SK-N-SH (cell line): ENCODE measurements around the gene SLC9A7. TPM values are rescaled to one million over a fixed set of nuclear protein-coding genes. Genes with fewer than 3 reads are reported as not detected.

ENCODE experiments used
- CTCF ChIA-PET: fragments of 300-600, 350-600 bp; formaldehyde crosslinking; extraction: SDS; loops from one replicate; lab custom pipeline; 2021; lab: Yijun Ruan, JAX
- POLR2A ChIA-PET: fragments of 350-600 bp; sonication (Branson Sonifier 250); formaldehyde crosslinking; extraction: SDS; loops from one replicate; lab custom pipeline; 2020; ENCODE audit warnings: antibody characterized with exemption, inconsistent platforms; lab: Yijun Ruan, JAX
- DNase-seq: peaks from one replicate; pipeline ENCODE4 v3.0.0; 2012
- H2AFZ ChIP-seq: fragments of 200-600 bp; sonication (generic); 2 replicates; pipeline ENCODE4 v1.8.1; 2016; ENCODE audit warnings: antibody characterized with exemption, mild to moderate bottlenecking, low read depth
- H3F3A ChIP-seq: fragments of 200-600 bp; sonication (generic); replicated peaks from 2 replicates; pipeline ENCODE3; 2016; ENCODE audit warnings: antibody characterized with exemption, mild to moderate bottlenecking; ENCODE audit not compliant: insufficient read depth
- H3K27ac ChIP-seq, 2 experiments: fragments of 200-500 bp in 1 of 2; fragments of 200-600 bp in 1 of 2; sonication (Bioruptor generic) in 1 of 2; sonication (generic), shearing (Covaris generic) in 1 of 2; 2 replicates each; pipeline versions ENCODE4 v1.5.1 to v1.6.1; 2014 to 2016; ENCODE audit warnings: low read depth in 2 of 2, inconsistent platforms in 1 of 2, low read length in 1 of 2, mild to moderate bottlenecking in 1 of 2, mixed read lengths in 1 of 2
- H3K27me3 ChIP-seq: fragments of 200-600 bp; sonication (generic), shearing (Covaris generic); 2 replicates; pipeline ENCODE4 v1.6.1; 2016; ENCODE audit warnings: mixed run types; ENCODE audit not compliant: insufficient read depth
- H3K36me3 ChIP-seq, 2 experiments: fragments of 200-500 bp in 1 of 2; fragments of 200-600 bp in 1 of 2; sonication (Bioruptor generic) in 1 of 2; sonication (generic) in 1 of 2; replicated peaks in 1 of 2; 2 replicates each; pipeline versions ENCODE3 to v1.5.1; 2014 to 2016; ENCODE audit warnings: low read length in 1 of 2, mild to moderate bottlenecking in 1 of 2; ENCODE audit not compliant: insufficient read depth in 2 of 2, control insufficient read depth in 1 of 2
- H3K4me1 ChIP-seq, 2 experiments: fragments of 200-500 bp in 1 of 2; fragments of 200-600 bp in 1 of 2; sonication (Bioruptor generic) in 1 of 2; sonication (generic), shearing (Covaris generic) in 1 of 2; 2 replicates each; pipeline versions ENCODE4 v1.5.1 to v1.6.1; 2014 to 2016; ENCODE audit warnings: low read depth in 1 of 2, low read length in 1 of 2, mixed run types in 1 of 2; ENCODE audit not compliant: insufficient read depth in 2 of 2, control insufficient read depth in 1 of 2
- H3K4me2 ChIP-seq: fragments of 200-600 bp; sonication (generic), shearing (Covaris generic); 2 replicates; pipeline ENCODE4 v1.6.1; 2017; ENCODE audit warnings: mixed run types
- H3K4me3 ChIP-seq, 2 experiments: fragments of 200-500 bp in 1 of 2; fragments of 200-600 bp in 1 of 2; sonication (Bioruptor generic) in 1 of 2; sonication (generic), shearing (Covaris generic) in 1 of 2; 2 replicates each; pipeline versions ENCODE4 v1.5.1 to v1.8.1; 2014 to 2016; ENCODE audit warnings: low read depth in 2 of 2, inconsistent platforms in 1 of 2, low read length in 1 of 2, mild to moderate bottlenecking in 1 of 2, mixed read lengths in 1 of 2, moderate library complexity in 1 of 2
- H3K79me2 ChIP-seq: fragments of 200-600 bp; sonication (generic); 2 replicates; pipeline ENCODE4 v1.8.1; 2017; ENCODE audit warnings: mild to moderate bottlenecking; ENCODE audit not compliant: insufficient read depth
- H3K9ac ChIP-seq: fragments of 200-600 bp; sonication (generic); 2 replicates; pipeline ENCODE4 v1.6.1; 2017; ENCODE audit warnings: mixed run types
- H3K9me2 ChIP-seq: fragments of 200-600 bp; sonication (generic); 2 replicates; pipeline ENCODE4 v1.6.1; 2017; ENCODE audit warnings: mixed run types
- H3K9me3 ChIP-seq: fragments of 200-600 bp; sonication (generic); 2 replicates; pipeline ENCODE4 v1.6.1; 2017; ENCODE audit warnings: mixed run types, mild to moderate bottlenecking, moderate library complexity
- H4K20me1 ChIP-seq: fragments of 200-600 bp; sonication (generic); 2 replicates; pipeline ENCODE4 v1.6.1; 2017; ENCODE audit warnings: mild to moderate bottlenecking, mixed run types; ENCODE audit not compliant: insufficient read depth
- CHD2 ChIP-seq: fragments of 150-350 bp; IDR thresholded peaks from 2 replicates; pipeline ENCODE4 v1.6.1; 2018; ENCODE audit warnings: low read length; ENCODE audit not compliant: partially characterized antibody
- ELF1 ChIP-seq: IDR thresholded peaks from 2 replicates; pipeline ENCODE4 v1.4.0; 2012
- EP300 ChIP-seq, 2 experiments: IDR thresholded peaks; 2 replicates each; pipeline versions ENCODE4 v1.4.0 to v1.6.1; 2012; ENCODE audit warnings: borderline replicate concordance in 1 of 2, low read depth in 1 of 2, low read length in 1 of 2
- EZH2phosphoT487 ChIP-seq: fragments of 200-600 bp; sonication (generic); IDR thresholded peaks from 2 replicates; pipeline ENCODE4 v1.6.1; 2017; ENCODE audit warnings: low read depth, mixed run types, mild to moderate bottlenecking, antibody characterized with exemption, moderate library complexity, borderline replicate concordance
- FOSL2 ChIP-seq: IDR thresholded peaks from 2 replicates; pipeline ENCODE4 v1.4.0; 2012; ENCODE audit warnings: low read depth, mild to moderate bottlenecking, moderate library complexity, borderline replicate concordance
- GABPA ChIP-seq: IDR thresholded peaks from 2 replicates; pipeline ENCODE4 v1.4.0; 2012; ENCODE audit warnings: low read depth, mild to moderate bottlenecking
- NFIC ChIP-seq: IDR thresholded peaks from 2 replicates; pipeline ENCODE4 v1.4.0; 2012; ENCODE audit warnings: borderline replicate concordance
- NRF1 ChIP-seq: IDR thresholded peaks from 2 replicates; pipeline ENCODE4 v1.6.1; 2012; ENCODE audit warnings: low read depth, mild to moderate bottlenecking, low read length
- PBX3 ChIP-seq: IDR thresholded peaks from 2 replicates; pipeline ENCODE4; 2012
- RAD21 ChIP-seq: IDR thresholded peaks from 2 replicates; pipeline ENCODE4 v1.6.1; 2012; ENCODE audit warnings: mild to moderate bottlenecking, low read length
- SIN3A ChIP-seq: IDR thresholded peaks from 2 replicates; pipeline ENCODE4 v1.6.1; 2012; ENCODE audit warnings: low read depth, mild to moderate bottlenecking, low read length, moderate library complexity, borderline replicate concordance
- SMC3 ChIP-seq: IDR thresholded peaks from 2 replicates; pipeline ENCODE4 v1.6.1; 2012; ENCODE audit warnings: low read depth, low read length, improper control_type of control experiment
- TAF1 ChIP-seq: IDR thresholded peaks from 2 replicates; pipeline ENCODE4 v1.6.1; 2012; ENCODE audit warnings: low read depth, mild to moderate bottlenecking, low read length, moderate library complexity, borderline replicate concordance
- TEAD4 ChIP-seq: IDR thresholded peaks from 2 replicates; pipeline ENCODE4 v1.4.0; 2012; ENCODE audit warnings: mild to moderate bottlenecking, borderline replicate concordance; ENCODE audit not compliant: insufficient read depth
- USF1 ChIP-seq: IDR thresholded peaks from 2 replicates; pipeline ENCODE4 v1.4.0; 2012; ENCODE audit warnings: low read depth, borderline replicate concordance
- USF2 ChIP-seq: fragments of 150-350 bp; IDR thresholded peaks from 2 replicates; pipeline ENCODE4 v1.6.1; 2017; ENCODE audit warnings: antibody characterized with exemption, low read length, low read depth, borderline replicate concordance
- WGBS: methylation state at CpG from one replicate; pipeline ENCODE4 v1.1.6; 2017; ENCODE audit warnings: low lambda C conversion rate; 5-methylcytosine and 5-hydroxymethylcytosine counted together
- polyA plus RNA-seq, 3 experiments: library from polyadenylated mRNA; depleted of rRNA; stranded (reverse); fragments of >200 nt; gene quantifications; 2 replicates each; pipeline ENCODE4 v1.2.3, GENCODE V29; 2012
- TF ChIP-seq, protein P1 (sequence below): fragments of 200-600 bp; sonication (generic); IDR thresholded peaks from 2 replicates; pipeline ENCODE4 v1.6.1; 2017; ENCODE audit warnings: antibody characterized with exemption, mild to moderate bottlenecking, moderate library complexity

SLC9A7 gene
- polyA plus RNA-seq, 1 of the 3 experiments (the other 2 are of a cell fraction): 10.5 TPM

GRCh38 chrX:46796574-46797191 lies 37.8 kb upstream of the SLC9A7 start:
- Histone ChIP-seq H3K9me3 (no peaks in the 10 kb centered on the region), H3K4me3 (no peak overlapping the region), H3K4me2 (no peak overlapping the region), H3F3A (peaks cover 17% of the 10 kb centered on the region), H3K27me3 (no peaks in the 10 kb centered on the region), H3K9ac (no peak overlapping the region), H3K4me1 (peaks cover 0 to 14% of the 10 kb centered on the region in 2 experiments; a peak in 2 of 4 replicates), H3K79me2 (no peaks in the 10 kb centered on the region), H4K20me1 (no peaks in the 10 kb centered on the region), H2AFZ (no peak overlapping the region), H3K9me2 (no peaks in the 10 kb centered on the region), H3K27ac (no peak overlapping the region), H3K36me3 (no peaks in the 10 kb centered on the region)
- ChIA-PET POLR2A (no interaction called here), CTCF (interaction anchor here (0.5 to 2.9 kb wide), 28 partner anchors 9 to 242 kb away, joined by 3 to 26 read pairs (median 4); partner anchors contain the start of gene SLC9A7)
- DNase-seq: peak; percentile 60
- TF ChIP-seq EZH2phosphoT487 (no peak), RAD21 (peak; percentile 88), NRF1 (peak; percentile 4; the same call in 1 of the 2 replicates), CHD2 (no peak), SMC3 (peak; percentile 96)
- TF ChIP-seq, protein P1, sequence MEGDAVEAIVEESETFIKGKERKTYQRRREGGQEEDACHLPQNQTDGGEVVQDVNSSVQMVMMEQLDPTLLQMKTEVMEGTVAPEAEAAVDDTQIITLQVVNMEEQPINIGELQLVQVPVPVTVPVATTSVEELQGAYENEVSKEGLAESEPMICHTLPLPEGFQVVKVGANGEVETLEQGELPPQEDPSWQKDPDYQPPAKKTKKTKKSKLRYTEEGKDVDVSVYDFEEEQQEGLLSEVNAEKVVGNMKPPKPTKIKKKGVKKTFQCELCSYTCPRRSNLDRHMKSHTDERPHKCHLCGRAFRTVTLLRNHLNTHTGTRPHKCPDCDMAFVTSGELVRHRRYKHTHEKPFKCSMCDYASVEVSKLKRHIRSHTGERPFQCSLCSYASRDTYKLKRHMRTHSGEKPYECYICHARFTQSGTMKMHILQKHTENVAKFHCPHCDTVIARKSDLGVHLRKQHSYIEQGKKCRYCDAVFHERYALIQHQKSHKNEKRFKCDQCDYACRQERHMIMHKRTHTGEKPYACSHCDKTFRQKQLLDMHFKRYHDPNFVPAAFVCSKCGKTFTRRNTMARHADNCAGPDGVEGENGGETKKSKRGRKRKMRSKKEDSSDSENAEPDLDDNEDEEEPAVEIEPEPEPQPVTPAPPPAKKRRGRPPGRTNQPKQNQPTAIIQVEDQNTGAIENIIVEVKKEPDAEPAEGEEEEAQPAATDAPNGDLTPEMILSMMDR: peak; percentile 94
- 10% methylated on average over 5 of the region's 8 CpGs for WGBS

- Histone ChIP-seq H3F3A (peaks cover 27% of the 10 kb centered on the region), H3K9me2 (no peaks in the 10 kb centered on the region), H3K4me1 (peaks cover 0 to 22% of the 10 kb centered on the region in 2 experiments; a peak in 2 of 4 replicates), H2AFZ (peak overlapping the region; percentile 23; the same call in 1 of the 2 replicates), H3K4me3 (no peak overlapping the region), H3K9ac (peak overlapping the region; percentile 18; the same call in 1 of the 2 replicates), H3K27me3 (no peaks in the 10 kb centered on the region), H3K9me3 (no peaks in the 10 kb centered on the region), H3K79me2 (no peaks in the 10 kb centered on the region), H3K27ac (peak overlapping the region in 1 of 2 experiments; percentile 96; a peak in 3 of 4 replicates), H4K20me1 (no peaks in the 10 kb centered on the region), H3K4me2 (0 out of 2 replicates have a peak overlapping the region, but pooled peaks have one; percentile 12), H3K36me3 (no peaks in the 10 kb centered on the region)
- WGBS: 56% methylated on average over 6 of the region's 6 CpGs
- ChIA-PET CTCF (interaction anchor here (0.9 to 1.2 kb wide), 2 partner anchors 35 to 152 kb away, joined by 3 read pairs; partner anchors contain the start of gene SLC9A7), POLR2A (no interaction called here)
- no peak for DNase-seq
- TF ChIP-seq TEAD4: no peak
- no peak for TF ChIP-seq NFIC
- no peak for TF ChIP-seq SMC3
- no peak for TF ChIP-seq CHD2
- no peak for TF ChIP-seq FOSL2
- no peak for TF ChIP-seq EP300 (IDR thresholded peaks at IDR 0.05; ENCODE audit: borderline replicate concordance in 1 of 2, low read depth in 1 of 2, low read length in 1 of 2)
- TF ChIP-seq, protein P1: no peak
- TF ChIP-seq TAF1: no peak
- no peak for TF ChIP-seq GABPA
- TF ChIP-seq PBX3: no peak
- TF ChIP-seq USF2: no peak
- TF ChIP-seq SIN3A: no peak
- no peak for TF ChIP-seq ELF1
- TF ChIP-seq USF1: no peak
- TF ChIP-seq RAD21: no peak
Observed at GRCh38 chrX:46793386-46794143, 34.6 kb upstream of the SLC9A7 start.
